COLO829 (cell line): Measurements from ENCODE around the gene IL1RN.
A peak's percentile ranks its signal among the peaks of the same experiment; 100 is the strongest.

Source experiments
- DNase-seq: peaks from one replicate; pipeline ENCODE4 v3.0.0; 2012; ENCODE audit warnings: low spot score

The IL1RN gene

GRCh38 chr2:113103277-113103676 is 24.1 kb upstream of the IL1RN start:
- no peak for DNase-seq

- no peak for DNase-seq
Measured at GRCh38 chr2:113104054-113104611, 23.3 kb upstream of the IL1RN start.

- peak; percentile 60 for DNase-seq
Measured at GRCh38 chr2:113105047-113105785, 22.2 kb upstream of the IL1RN start.

GRCh38 chr2:113111121-113111520 is 16.3 kb upstream of the IL1RN start:
- no peak for DNase-seq

GRCh38 chr2:113111823-113112287 is 15.5 kb upstream of the IL1RN start:
- DNase-seq: no peak

GRCh38 chr2:113112441-113112840 is 15.0 kb upstream of the IL1RN start:
- no peak for DNase-seq

- no peak for DNase-seq
Measured at GRCh38 chr2:113112871-113113270, 14.5 kb upstream of the IL1RN start.

- DNase-seq: no peak
Measured at GRCh38 chr2:113113807-113114206, 13.6 kb upstream of the IL1RN start.

- no peak for DNase-seq
Measured at GRCh38 chr2:113114224-113114945, 13.0 kb upstream of the IL1RN start.

GRCh38 chr2:113114996-113115395 is 12.4 kb upstream of the IL1RN start:
- DNase-seq: no peak

GRCh38 chr2:113116100-113116958 is 11.1 kb upstream of the IL1RN start:
- DNase-seq: no peak

- no peak for DNase-seq
Measured at GRCh38 chr2:113117541-113118262, 9.7 kb upstream of the IL1RN start.

- DNase-seq: no peak
Measured at GRCh38 chr2:113118263-113118657, 9.1 kb upstream of the IL1RN start.

- DNase-seq: no peak
Measured at GRCh38 chr2:113119111-113119510, 8.3 kb upstream of the IL1RN start.

GRCh38 chr2:113120861-113121260 is 6.5 kb upstream of the IL1RN start:
- no peak for DNase-seq

GRCh38 chr2:113122364-113122763 is 5.0 kb upstream of the IL1RN start:
- no peak for DNase-seq

GRCh38 chr2:113123726-113124125 is 3.7 kb upstream of the IL1RN start:
- no peak for DNase-seq

GRCh38 chr2:113124181-113124961 is 3.0 kb upstream of the IL1RN start:
- DNase-seq: no peak

GRCh38 chr2:113124984-113125855 is 2.2 kb upstream of the IL1RN start:
- no peak for DNase-seq
